ELF-1 (cell line): Measurements from ENCODE around the gene FOXN1.
A peak's percentile ranks its signal among the peaks of the same experiment; 100 is the strongest.

Experiments used
- DNase-seq: peaks from one replicate; pipeline ENCODE4 v3.0.0-alpha.2; 2016; ENCODE audit warnings: low read depth, low spot score

Gene FOXN1

GRCh38 chr17:28477928-28478327, 28.2 kb upstream of the FOXN1 start:
- DNase-seq = no peak

- DNase-seq = no peak
Measured at GRCh38 chr17:28478712-28479615, 27.2 kb upstream of the FOXN1 start.

- no peak for DNase-seq
Measured at GRCh38 chr17:28480278-28480677, 25.9 kb upstream of the FOXN1 start.

DNA sequence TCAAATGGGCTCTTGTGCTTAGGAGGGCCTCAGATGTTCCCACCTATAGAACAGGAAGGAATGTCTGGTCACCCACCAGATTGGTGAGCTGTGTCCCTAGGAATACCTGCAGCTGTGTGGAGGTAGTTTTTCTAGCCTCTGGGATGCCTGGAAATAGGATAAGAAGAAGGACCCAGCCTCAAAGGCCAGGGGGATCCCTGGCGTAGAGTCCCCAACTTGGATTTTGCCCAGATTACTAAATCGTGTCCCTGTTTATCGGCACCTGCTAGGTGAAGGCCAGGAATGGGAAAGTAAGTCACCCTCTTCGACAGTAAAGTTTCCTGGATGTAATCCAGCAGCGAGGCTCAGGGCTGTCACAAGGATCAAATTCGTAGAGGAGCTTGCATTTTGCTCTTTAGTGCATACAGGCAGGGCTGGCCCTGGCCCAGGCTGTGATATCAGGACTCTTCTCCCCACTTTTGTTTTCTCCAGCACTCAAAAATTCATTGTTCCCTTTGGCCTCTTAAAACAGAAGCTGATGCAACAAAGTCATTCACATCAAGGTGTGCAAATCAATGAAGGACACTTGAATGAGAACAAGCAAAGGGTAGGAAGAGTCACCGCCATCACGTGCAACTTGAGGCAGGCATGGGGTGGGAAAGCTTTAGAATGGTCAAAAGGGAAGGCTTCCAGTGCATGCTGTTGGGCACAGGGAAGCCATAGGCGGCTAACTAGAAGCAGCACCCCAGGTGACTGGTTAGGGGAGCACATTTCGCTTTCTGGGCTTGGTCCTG, 25.2 kb upstream of the FOXN1 start:
- no peak for DNase-seq

GRCh38 chr17:28482551-28483199, 23.5 kb upstream of the FOXN1 start:
- DNase-seq = no peak

DNA sequence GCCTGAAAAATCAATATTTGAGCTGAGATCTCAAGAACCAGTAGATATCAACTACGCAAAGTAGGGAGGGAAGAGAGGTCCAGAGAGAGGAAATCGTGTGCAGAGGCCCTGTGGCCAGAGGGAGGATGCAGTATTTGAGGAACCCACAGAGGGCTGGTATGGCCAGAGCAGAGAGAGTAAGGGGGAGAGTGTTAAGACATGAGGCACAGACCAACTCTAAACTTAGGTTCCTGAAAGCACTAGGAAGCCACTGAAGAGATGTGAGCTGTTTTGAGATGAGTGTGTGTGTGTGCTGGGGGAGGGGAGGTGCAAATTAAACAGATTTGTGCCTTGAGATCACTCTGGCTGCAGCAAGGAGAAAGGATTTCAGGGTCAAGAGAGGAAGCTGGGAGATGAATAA, 21.9 kb upstream of the FOXN1 start:
- no peak for DNase-seq

DNA sequence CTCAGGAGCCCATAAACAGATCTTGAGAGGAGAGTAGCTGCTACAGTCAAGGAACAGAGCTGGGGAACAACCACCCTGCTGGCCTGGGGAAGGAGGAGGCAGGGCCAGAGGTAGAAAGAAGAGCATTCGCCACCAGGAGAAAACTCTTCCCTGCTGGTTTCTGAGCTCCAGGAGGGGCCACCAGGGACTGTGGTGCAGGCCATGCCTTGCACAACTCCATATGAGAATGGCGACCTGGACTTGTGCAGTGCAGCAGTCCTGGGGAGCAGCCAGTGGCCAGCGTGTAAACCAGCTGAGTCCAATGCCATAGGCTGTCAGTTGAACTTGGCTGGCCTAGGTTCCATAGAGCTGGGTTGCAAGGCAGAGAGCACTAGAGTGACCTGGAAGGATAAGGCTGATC, 21.1 kb upstream of the FOXN1 start:
- DNase-seq = no peak

- DNase-seq = no peak
Measured at GRCh38 chr17:28487881-28488532, 18.1 kb upstream of the FOXN1 start.

DNA sequence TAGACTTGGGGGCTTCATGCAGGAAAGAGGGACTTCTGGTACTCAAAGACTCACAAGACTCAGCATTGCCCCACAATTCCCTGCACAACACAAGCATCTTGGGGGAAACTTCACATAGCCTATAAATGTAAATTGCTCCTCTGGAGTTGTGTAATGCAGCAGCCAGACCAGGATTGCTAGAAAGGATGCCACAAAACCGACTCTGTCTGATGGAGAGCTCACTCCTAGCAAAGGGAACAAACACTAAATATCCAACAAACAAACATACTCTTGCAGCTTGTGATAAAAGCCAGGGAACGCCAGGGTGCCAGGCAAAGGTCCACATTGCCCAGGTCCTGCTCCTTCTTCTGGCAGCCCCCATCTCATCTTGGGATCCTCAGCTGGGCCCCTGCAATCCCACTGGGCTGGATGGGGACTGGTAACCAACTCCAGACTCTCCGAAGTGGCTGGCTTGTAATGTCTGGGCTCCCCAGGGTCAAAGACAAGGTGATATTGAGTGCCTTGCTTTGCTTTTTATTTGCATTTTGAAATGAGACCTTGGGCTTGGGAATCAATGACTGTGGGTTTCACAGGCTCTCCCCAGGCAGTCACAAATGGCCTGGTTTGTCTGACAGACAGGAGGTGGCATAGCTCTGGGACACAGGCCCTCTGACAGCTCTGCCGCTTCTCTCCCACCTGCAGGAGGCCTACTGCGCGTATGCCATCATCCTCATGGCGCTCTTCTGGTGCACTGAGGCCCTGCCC, 17.4 kb upstream of the FOXN1 start:
- no peak for DNase-seq

DNA sequence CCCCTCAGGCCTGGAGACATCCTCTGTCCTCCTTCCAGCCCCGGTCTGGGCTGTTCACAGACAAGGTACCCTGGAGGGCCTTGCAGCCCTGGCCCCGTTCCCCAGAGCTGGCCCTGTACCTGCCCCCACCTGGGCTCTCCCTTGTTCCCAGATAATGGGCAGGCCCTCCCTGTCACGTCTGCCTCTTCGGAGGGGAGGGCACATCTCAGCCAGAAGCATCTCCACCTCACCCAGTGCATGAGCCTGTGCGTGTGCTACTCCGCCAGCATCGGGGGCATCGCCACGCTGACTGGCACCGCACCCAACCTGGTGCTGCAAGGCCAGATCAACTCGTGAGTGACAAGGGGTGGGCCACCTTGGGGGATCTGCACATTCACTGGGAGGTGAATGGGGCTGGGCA, 14.9 kb upstream of the FOXN1 start:
- no peak for DNase-seq

DNA sequence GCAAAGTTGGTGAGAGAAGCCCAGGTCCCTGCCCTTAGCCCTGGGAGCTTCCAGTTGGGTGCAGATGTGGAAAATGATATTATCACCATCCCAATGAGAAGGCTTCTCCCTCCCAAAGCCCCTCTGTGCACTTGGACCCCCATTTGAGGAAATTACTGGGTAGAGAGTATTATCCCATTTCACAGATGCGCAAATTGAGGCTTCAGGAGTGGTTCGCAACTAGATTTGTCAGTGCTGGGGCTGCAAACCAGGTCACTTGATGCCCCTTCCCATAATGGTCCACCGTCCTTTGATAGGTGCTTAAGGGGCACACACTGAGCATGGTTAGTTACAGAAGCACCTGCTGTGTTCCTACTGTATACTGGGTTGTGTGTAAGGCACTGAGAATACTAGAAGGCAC, 14.3 kb upstream of the FOXN1 start:
- DNase-seq = no peak

DNA sequence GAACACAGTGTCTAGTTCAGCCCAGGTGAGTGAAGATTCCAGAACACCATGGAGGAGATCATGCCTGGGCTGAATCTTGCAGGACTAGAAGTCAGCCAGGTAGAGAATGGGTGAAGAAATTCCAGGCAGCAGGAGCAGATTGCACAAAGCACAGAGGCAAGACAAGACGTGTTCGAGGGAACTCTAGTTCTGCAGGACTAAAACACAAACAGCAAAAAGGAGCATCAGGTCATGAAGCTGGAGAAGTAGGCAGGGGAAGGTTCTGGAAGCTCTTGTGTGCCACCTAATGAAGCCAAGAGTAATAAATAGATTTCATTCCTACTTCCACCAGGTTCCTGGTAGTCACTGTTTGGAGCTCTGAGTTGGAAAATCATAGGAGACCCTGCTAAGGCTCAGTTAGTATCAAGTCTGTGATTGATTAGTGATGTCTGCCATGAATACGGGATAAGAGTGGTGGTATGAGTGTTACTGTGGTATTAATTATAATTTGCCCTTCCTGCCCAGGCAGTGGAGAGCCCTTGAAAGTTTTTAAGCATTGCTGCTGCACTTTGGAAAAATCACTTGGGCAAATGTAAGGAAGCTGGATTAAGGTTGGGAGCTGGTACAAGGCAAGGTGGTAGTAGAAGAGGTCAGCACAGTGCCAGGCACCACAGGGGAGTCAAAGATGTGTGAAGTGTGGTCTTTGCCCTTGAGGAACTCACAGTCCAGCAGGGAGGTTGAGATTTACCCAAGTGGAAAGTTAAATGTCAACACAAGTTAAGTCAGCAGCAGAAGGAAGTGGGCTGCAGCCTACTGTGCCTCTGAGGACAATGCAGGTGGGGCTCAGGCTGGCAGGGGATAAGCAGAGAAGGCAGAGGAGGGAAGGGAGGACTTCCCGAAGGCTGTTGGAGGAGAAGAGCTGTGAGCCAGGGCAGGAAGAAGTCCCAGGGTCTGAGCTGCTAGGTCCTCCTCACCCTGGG, 13.5 kb upstream of the FOXN1 start:
- DNase-seq = no peak

DNA sequence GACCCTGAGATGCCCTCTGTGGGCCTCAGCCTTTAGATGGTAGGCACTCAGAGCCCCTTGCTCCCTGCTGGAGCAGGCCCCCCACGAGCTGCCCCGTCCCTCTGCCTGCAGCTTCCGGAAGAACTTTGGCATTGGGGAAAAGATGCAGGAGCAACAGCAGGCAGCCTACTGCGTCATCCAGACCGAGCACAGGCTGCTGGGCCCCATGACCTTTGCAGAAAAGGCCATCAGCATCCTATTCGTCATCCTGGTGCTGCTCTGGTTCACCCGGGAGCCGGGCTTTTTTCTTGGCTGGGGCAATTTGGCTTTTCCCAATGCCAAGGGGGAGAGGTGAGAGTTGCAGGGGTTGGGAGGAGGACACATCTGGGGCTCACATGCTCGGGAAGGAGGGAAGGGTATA, 12.7 kb upstream of the FOXN1 start:
- DNase-seq = no peak

DNA sequence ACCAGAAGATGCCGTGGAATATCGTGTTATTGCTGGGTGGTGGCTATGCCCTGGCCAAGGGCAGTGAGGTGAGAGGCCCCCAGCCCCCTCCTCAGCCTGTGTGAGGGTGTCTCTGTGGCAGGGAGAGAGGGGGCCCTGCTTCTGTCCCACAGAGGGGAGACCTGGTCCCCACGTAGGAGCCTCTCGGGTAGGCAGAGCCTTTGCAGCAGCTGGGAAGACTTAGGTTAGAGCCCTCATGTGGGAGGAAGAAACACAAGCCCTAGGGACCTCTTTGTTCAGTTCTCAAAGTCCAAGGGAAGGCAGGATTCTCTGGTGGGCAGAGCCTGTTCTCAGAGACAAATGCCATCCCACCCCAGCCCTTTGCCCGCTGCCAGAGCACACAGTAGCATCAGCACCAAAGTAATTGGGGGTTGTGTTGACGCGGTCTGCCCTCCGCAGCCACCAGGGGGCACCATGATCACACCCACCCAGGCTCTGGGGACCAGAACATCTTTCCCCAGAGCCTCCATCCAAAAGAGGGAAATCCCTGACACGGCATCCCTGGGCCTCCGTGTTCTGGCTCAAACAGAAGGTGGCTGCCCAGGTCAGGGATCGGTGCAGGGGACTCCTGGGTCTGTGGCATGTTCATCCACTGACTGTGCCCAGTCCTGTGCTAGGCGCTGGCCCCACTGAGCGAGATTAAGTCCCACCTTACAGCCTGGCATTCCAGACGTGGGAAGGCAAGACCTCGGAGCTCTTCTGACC, 11.5 kb upstream of the FOXN1 start:
- DNase-seq = peak; percentile 86

DNA sequence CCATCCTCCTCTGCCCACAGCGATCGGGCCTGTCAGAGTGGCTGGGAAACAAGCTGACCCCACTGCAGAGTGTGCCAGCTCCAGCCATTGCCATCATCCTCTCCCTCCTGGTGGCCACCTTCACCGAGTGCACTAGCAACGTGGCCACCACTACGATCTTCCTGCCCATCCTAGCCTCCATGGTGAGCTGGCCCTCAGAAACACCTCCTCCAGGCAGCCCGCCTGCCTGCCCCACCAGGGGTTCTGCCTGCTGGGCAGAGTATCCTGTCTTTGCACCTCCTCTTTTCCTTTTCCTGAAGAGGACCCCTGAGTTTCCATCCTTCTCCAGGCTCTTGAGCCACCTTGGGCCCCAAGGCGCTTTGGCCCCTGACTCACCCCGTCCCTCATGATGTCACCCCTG, 10.5 kb upstream of the FOXN1 start:
- DNase-seq = no peak

DNA sequence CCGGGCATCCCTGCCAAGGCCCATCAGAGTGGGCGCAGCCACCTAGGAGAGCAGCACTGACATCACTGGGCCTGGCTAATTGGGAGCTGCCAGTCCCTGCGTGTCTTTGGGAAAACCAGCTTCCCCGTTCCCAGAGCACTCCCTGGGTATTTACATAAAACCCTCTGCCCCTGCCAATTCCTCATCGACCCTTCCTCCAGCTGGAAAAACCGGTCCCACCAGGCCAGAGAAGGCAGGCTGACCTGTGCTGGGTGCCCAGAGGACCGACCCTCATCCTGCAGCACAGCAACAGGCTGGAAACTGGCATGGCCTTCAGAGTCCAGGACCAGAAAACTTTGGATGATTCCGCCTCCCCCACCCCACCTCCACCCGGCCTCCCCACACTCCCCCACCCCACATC, 8.2 kb upstream of the FOXN1 start:
- DNase-seq = peak; percentile 68

- no peak for DNase-seq
Measured at GRCh38 chr17:28498652-28499363, 7.3 kb upstream of the FOXN1 start.

- no peak for DNase-seq
Measured at GRCh38 chr17:28499364-28499664, 6.8 kb upstream of the FOXN1 start.
